Sigmoid colon (tissue), 4 donors: ENCODE data around the gene GP2.

ENCODE experiments used
- EP300 ChIP-seq, 4 donors: sonication (generic); formaldehyde crosslinking; IDR thresholded peaks; one replicate each; pipeline ENCODE4 v1.6.1; 2017; ENCODE audit warnings: antibody characterized with exemption in 4 of 4
- POLR2A ChIP-seq, 2 donors: fragments of 450-650 bp; IDR thresholded peaks; one replicate each; pipeline ENCODE4 v1.6.1; 2016; ENCODE audit warnings: antibody characterized with exemption in 2 of 2, mild to moderate bottlenecking in 2 of 2, moderate library complexity in 2 of 2
- POLR2AphosphoS5 ChIP-seq, 4 donors: sonication (generic); formaldehyde crosslinking; IDR thresholded peaks; one replicate each; pipeline ENCODE4 v1.6.1; 2017; ENCODE audit warnings: antibody characterized with exemption in 4 of 4
- TF ChIP-seq, protein P1 (sequence below), 4 experiments: fragments of 450-650 bp in 3 of 4; fragments of 200-600 bp in 1 of 4; IDR thresholded peaks; one replicate each; pipeline ENCODE4 v1.5.1; 2016 to 2019; ENCODE audit warnings: antibody characterized with exemption in 4 of 4, mild to moderate bottlenecking in 3 of 4, moderate library complexity in 2 of 4

DNA sequence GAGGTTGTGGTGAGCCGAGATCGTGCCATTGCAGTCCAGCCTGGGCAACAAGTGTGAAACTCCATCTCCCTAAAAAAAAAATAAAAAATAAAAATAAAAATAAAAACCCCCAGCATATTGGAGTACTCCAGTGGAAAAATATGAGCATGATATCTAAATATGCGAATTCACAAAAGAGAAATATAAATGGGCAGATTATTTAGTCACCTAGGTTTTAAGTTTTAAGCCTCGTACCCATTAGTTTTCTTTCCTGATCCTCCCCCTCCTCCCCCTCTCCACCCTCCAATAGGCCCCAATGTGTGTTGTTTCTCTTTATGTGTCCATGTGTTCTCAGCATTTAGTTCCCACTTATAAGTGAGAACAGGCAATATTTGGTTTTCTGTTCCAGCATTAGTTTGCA, 62.3 kb downstream of the GP2 start:
- TF ChIP-seq, protein P1, sequence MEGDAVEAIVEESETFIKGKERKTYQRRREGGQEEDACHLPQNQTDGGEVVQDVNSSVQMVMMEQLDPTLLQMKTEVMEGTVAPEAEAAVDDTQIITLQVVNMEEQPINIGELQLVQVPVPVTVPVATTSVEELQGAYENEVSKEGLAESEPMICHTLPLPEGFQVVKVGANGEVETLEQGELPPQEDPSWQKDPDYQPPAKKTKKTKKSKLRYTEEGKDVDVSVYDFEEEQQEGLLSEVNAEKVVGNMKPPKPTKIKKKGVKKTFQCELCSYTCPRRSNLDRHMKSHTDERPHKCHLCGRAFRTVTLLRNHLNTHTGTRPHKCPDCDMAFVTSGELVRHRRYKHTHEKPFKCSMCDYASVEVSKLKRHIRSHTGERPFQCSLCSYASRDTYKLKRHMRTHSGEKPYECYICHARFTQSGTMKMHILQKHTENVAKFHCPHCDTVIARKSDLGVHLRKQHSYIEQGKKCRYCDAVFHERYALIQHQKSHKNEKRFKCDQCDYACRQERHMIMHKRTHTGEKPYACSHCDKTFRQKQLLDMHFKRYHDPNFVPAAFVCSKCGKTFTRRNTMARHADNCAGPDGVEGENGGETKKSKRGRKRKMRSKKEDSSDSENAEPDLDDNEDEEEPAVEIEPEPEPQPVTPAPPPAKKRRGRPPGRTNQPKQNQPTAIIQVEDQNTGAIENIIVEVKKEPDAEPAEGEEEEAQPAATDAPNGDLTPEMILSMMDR (IDR thresholded peaks at IDR 0.05), result no peak
- no peak for TF ChIP-seq POLR2AphosphoS5 (IDR thresholded peaks at IDR 0.05)
- no peak for TF ChIP-seq POLR2A (IDR thresholded peaks at IDR 0.05)
- no peak for TF ChIP-seq EP300 (IDR thresholded peaks at IDR 0.05)
